Activated CD4-positive, alpha-beta T cell treated with anti-CD3 and anti-CD28 coated beads for 24 hours (primary cell): ENCODE measurements around the gene SUPT20H.
A peak's percentile ranks its signal among the peaks of the same experiment; 100 is the strongest.

Experiments
- DNase-seq, 2 donors: peaks; one replicate each; pipeline ENCODE4 v3.0.0-alpha.2; 2020; ENCODE audit warnings: low read depth in 2 of 2

The SUPT20H gene

DNA sequence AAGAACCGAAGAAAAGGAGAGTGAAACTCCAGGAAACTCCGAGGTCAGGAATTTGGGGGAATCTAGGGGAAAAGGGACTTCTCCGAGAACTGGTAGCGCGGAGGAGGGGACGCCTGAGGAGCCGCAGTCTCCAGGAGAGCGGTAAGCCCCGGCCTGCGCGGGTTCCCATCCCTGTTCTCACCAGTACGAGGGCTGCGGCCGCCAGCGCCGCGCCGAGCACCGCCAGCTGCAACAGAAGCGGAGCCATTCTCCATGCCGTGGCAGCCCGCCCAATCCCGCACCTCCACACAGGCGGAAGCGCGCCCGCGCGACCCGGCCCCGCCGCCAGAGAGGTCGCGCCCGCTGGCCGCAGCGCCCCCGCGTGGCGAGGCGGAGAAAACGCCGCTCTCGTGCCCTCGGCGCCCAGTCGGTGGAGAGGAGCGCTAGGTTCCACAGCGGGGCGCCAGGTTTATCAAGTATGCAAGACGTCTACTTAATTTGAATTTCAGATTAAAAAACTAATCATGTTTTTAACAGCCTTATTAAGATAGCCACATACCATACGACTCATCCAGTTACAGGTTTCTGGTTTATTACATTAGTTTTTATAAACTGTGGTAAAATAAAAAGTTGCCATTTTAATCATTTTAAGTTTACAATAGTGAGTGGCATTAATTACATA lies 60.3 kb downstream of the SUPT20H start, which contains the start of gene ALG5:
TSS of gene ALG5 (minus strand) at position 287 of the 661 bp plus-strand sequence. CDS start at position 247, 40 bp downstream.
- peak; percentile 83 for DNase-seq

DNA sequence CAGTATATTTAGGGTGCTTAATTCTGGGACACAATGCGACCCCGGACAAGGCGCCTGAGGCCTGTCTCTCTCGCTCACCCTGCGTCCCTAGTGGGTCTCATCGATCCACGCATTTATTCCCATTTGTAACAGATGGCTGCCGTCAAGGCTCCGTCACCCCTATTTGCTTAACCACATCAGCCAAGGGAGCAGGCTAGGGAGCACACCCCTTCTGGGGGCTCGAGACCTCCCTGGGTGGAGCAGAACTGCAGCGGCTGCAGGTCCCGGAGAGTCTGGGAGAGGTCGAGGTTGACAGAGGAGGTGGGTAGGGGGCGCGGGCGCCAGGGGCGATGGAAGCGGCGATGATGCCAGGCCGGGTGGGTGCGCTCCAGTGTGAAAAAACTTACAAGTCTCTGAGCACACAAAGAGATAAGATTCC lies 60.9 kb downstream of the SUPT20H start:
- no peak for DNase-seq

DNA sequence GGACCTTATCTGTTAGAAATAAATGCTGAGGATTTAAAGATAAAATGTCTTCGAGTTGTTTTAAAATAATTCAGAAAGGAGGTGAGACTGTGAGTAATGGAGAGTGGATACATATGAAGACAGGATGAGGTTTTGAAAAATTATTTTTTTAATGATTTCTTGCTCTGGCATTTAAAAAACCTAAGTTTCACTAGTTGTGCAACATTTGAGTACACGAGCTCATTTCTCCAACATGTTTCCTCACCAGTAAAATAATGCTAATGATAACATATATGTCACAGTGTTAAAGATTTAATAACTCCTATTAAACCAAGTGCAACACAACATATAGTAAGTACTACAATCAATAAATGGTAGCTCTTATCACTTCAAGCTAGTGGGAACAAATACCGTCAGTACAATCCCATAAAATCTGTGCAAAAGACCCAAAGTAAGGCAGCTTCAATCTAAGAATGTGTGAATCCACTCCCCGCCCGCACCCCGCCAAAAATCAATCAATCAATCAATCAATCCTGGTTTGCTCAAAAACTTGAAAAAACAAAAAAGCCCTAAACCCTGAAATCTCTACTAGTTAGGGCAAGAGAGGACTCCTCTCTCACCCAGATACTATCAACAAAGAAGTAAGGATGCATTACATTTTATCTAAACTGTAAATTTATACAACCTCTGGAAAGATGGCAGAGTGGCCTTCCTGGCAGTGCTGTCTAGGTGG lies 61.6 kb downstream of the SUPT20H start:
- DNase-seq: no peak

DNA sequence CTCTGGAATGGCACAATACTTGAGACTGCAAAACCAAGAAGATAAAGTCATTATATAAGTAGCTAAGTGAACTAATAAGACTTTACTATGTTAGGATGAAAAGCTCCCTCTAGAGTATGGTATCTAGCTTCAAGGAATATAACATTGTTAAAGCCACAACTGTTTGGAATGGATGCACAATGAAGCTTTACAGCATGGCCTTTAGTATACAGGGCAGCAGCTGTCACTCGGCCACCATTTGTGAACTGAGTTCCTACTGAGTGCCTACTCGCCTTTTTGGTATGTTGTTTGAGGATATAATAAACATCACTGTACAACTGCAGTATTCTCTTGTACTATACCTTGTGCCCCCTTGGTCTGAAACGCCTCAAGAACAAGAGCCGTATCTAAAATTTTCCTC lies 67.1 kb downstream of the SUPT20H start:
- DNase-seq: no peak

DNA sequence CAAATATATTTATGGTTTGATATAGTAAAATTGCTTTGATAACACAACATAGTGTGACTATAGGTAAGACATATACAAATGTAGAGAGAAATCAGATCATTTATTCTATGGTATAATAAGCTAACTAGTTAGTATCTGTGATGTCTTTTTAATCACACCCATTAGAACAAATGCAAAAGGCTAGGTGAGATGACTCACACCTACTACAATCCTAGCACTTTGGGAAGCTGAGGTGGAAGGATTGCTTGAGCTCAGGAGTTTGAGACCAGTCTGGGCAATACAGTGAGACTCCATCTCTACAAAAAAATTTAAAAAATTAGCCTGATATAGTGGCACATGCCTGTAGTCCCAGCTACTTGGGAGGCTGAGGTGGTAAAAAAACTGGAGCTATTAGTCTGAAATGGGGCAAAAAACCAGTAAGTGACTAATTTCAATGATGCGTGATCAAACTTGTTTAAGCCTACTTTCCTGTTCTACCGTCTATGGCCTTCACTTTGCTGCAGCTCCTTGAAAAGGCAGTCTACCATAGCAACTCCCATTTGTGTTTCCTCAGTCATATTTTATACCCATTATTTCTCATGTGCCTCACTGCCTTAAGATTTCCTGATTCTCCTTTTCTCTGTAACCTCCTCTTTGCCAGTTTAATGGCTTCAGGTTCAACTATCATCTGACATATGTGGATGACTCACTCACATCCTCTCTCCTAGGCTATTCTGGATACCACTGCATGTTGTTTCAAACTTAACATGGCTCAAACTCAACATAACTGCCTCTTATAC lies 72.8 kb downstream of the SUPT20H start:
- DNase-seq: no peak

DNA sequence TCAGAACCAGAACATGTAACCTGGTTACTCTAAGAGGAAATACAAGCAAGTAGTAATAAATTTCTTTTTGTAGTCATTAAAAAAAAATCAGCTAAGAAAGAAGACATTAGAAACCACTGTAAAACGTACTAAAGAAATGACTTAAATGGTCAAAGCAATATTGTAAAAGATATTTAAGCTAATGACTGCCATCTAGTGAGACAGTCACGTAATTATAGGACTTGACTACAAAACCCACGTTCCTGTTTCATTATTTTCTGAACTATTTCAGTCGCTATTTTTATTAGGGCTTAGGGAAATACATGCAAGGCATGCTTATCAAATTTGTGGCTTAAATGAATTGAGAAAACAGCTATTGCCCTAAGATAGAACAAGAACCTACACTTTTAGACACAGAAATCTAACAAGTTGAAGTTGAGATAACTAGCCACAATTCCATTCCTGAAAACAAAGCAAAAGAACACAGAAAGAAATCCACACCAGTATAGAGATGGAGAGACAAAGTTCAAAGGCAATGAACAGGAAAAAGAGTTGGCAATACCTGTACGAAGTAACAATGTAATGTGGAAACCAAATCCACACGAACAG lies 78.2 kb downstream of the SUPT20H start:
- no peak for DNase-seq

DNA sequence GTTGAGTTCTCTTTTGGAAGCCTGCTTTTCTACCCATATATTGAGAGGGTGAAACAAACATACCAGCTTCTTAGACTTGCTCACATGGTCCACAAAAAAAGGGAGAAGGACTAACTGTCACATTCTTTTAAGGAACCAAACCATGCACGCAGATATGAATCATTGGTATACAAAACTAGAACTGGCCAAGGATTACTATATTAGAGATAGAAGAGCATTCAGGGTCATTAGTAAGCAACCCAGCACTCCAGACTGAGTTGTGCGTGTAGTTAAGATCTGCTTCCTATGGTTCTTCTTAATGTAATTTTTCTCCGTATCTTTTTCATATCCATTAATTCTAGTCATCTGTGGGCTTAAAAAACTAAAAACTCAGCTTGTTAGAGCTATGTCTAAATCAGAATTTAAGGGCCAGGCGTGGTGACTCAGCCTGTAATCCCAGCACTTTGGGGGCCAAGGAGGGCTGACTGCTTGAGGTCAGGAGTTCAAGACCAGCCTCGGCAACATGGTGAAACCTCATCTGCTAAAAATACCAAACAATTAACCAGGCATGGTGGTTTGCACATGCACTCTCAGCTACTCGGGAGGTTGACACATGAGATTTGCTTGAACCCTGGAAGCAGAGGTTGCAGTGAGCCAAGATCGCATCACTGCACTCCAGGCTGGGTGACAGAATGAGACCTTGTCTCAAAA lies 80.0 kb downstream of the SUPT20H start:
- no peak for DNase-seq

DNA sequence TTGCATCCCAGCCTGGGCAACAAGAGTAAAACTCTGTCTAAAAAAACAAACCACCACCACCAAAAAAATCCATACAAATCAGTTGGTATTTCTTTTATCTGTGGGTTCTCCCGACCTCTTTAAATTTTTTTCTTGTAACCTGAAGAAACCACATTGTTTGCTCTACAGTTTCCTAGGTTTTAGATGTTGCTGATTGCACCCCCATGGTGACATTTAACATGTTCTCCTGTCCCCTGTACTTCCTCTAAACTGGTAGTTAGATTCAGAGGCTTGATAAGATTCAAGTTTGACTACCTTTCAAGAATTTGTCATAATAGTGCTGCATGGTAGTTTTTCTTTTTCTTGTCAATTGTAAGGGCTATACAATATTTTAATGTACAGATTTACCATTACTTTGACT lies 84.3 kb downstream of the SUPT20H start:
- no peak for DNase-seq

DNA sequence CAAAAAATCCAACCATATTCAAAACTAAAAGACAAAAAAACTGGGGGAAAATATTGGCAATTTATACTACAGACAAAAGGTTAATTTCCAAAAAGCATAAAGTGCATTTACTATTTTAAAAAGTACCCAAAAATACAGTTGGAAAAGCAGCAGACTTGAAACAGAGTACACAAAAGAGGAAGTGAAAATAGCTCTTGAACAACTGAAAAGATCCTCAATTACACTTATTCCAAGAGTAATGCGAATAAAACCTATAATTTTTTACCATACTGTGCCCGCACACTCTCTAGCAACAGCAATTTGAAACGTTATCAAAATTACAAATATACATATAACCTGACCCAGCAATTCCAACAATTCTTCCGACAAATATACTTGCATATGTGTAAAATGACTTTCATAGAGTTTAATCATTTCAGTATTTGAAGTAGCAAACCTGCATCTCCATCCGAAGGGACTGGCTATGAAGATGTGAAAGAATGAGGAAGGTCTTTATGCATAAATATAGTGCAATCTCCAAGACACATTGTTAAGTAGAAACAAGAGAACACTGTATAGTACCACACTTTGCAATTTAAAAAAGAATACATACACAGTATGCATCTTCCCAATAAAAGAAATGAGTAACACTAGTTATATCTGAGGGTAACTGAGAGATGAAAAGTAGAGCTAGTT lies 85.7 kb downstream of the SUPT20H start:
- no peak for DNase-seq

DNA sequence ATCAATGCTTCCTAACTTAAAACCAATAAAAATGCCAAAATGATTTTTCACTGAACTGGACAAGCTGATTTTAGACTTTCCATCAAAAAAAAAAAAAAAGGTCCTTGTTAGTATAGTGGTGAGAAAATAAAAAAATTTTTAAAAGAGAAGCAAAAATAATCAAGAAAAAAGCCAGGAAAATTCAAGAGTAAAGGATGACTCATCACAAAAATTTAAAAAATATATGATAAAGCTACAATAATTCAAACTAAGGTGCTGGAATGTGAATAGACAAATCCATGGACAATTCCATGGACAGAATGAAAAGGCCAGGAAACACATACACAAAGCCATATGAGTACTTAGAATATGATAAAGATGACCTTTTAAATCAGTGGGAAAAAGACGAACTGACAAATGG lies 86.5 kb downstream of the SUPT20H start:
- no peak for DNase-seq

DNA sequence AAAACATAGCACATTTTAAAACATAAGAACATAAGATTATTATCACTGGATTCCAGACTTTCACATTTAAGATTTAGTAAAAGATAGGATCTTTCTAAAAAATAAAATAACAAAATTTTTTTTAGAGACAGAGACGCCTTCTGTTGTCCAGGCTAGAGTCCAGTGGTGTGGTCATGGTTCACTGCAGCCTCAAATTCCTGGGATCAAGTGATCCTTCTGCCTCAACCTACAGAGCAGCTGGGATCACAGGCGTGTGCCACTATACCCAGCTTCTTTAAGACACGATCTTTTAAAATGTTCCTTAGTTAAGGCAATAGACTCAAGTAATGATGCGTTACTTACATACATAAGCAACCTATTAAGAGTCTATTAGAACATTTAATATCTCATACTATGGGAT lies 93.1 kb downstream of the SUPT20H start:
- DNase-seq: no peak

DNA sequence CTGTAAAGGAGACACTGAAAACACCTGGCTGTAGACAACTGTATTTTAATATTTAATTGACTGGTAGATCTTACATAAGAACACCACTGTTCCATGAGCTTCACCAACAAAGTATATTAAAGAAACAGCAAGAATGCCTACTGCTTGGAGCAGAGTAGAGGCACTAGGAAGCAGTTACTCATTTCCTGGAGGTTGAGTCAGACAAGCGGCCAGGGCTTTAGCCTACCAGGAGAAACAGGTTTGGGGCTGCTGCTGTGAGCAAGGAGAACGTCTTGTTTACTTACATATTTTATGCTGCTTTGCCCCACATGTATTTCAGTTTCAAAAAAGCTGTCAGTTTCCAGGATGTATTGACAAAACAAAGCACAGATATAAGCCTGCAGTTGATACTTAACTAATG lies 93.7 kb downstream of the SUPT20H start:
- no peak for DNase-seq

DNA sequence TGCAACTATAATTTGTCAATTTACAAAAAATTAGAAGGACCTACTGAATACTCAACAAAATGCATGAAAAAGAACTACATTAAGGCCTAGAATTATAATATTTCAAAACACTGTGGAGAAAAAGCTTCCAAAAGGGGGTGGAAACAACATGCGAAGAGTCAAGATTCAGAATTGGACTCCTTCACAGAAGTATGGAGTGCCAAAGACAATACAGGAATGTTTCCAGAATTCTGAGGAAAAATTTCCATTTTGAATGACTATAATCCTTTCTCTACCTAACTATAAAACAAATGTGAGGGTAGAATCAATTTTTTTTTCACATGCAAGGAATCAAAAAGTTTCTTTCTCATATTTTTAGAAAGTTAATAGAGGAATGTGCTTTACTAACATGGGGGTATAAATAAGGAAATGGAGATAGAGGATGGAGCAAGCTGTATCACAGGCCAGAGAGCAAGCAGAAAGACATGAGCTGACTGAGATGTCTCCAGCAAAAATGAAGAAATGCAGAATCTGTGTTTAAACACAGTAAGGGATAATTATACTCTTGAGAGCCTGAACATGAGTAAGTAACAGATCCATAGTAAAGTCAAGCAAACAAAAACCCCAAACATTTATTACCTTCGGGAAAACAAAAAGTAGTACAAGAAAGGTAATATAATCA lies 99.9 kb downstream of the SUPT20H start:
- no peak for DNase-seq
